ENCODE measurements around the gene FFAR1.

DNA sequence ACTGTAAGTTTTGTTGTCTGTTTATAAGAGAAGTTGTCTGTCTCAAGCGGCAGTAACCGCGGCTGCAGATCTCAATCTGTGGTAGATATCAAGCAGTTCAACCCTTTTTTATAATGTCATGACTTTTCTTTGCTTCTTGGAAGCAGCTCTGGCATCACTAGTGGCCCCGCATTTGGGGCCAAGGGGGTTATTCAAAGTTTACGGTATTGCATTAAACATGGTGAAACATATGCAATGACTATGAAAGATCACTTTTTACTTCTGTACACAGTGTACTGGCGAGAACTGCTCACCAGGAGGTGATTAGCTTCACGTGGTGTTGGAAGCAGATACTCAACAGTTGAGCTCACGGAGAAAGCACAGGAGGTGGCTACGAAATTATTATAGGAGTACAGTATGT is 5.9 kb downstream of the FFAR1 start:
- no peak for TF ChIP-seq CTCF (IDR thresholded peaks at IDR 0.05)
- TF ChIP-seq POLR2A (IDR thresholded peaks at IDR 0.05) = no peak
- no peak for TF ChIP-seq POLR2AphosphoS5 (IDR thresholded peaks at IDR 0.05)

Data from gastroesophageal sphincter (tissue), 3 donors.